HT1080 (cell line): ENCODE measurements around the gene SIRPB2. TPM values are rescaled to one million over a fixed set of nuclear protein-coding genes. Genes with fewer than 3 reads are reported as not detected.
A peak's percentile ranks its signal among the peaks of the same experiment; 100 is the strongest.

ENCODE experiments used
- DNase-seq: peaks from one replicate; pipeline ENCODE4 v3.0.0-alpha.2; 2015; ENCODE audit warnings: low read depth
- polyA plus RNA-seq, 2 experiments: library from polyadenylated mRNA; depleted of rRNA; stranded (reverse); fragments of >200 nt; gene quantifications; 2 replicates each; pipeline ENCODE4 v1.2.3, GENCODE V29; 2015
- total RNA-seq: library from RNA; depleted of rRNA; stranded (reverse); fragments of >200 nt; shearing (Covaris generic); gene quantifications from 2 replicates; pipeline ENCODE4 v1.2.3, GENCODE V29; 2014; rRNA removed

Gene SIRPB2
- not detected in 2 replicates for total RNA-seq
- not detected in 2 replicates for polyA plus RNA-seq (2015; cell fraction: cytosol; rRNA removed)
- polyA plus RNA-seq (2015; cell fraction: nucleus; rRNA removed) = not detected in 2 replicates

DNA sequence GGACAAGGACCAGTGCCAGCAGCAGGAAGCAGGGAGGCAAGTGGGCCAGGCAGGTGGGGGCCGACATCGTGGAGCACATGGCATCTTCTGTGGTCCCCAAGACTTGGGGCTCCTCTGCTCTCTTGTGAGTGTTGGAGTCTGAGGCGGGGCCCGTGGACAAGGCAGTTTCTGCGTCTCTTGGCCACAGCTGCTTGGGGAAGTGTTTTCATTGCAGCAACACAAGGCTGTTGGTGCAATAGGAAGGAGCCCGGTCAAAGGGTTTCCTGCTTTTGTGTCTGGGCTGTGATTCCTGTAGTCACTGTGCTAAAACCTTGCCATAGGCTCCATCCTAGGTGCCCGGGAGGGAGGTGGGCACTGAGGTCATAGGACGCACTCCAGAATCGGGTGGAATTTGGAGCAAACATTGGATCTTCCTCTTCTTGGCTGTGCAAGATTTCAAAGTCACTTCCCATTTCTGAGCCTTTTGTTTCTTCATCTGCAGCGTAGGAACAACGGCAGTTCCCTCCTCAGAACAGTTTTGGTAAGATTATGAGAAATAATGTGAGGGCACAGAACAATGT, at the start of gene SIRPB2:
SIRPB2 (minus strand) TSS at position 140 of the 560 bp plus-strand sequence; CDS start at position 79, 61 bp downstream.
- DNase-seq = no peak

DNA sequence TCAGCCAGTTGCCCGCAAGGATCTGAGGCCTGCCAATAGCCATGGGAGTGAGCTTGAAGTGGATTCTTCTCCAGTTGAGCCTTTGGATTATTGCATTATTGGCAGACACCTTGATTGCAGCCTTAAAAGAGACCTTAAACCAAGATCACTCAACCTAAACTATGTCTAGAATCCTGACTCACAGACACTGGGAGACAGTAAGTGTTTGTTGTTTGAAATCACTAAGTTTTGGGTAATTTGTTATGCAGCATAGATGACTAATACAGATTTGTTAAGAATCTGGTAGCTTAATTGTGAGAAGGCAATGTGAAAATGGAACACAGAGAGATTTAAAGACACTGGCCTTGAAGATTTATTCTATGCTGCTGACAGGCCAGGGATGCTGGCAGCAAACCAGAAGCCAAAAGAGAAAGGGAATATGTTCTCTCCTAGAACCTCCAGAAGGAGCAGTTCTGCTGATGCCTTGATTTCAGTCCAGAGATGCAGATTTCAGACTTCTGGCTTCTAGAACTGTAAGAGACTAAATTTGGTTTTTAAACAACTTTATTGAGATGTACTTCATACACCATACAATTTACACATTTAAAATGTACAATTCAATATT, 48.7 kb upstream of the SIRPB2 start:
- DNase-seq = no peak

DNA sequence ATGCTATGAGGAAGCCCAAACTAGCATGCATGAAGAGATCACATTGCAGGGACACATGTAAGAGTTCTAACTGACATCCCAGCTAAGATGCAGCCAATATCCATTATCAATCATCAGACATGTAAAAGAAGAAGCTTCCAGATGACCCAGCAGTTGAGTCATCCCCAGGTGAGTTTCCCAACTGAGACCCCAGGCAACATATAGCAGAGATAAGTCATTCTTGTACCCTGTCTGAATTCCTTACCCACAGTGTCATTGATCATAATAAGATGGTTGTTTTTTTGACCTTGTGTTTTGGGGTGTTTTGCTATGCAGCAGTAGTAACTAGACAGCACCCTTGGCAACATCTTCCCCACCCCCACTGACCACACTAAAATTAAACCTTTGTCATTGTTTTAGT, 47.4 kb upstream of the SIRPB2 start:
- DNase-seq = no peak

DNA sequence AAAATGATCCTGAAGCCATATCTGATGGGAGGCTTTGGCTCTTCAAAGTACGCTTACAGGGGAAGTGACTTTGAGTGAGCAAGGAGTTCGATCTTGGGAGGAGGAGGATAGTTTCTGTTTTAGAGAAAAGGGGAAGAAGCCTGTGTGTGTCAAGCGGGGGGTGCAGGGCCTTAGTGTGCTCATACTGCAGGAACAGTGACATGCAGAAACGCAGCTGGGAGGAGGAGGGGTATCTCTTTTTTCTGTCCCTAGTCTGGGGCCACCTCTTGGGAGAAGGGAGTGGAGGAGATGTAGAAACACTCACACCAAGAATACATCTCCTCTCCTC, 46.5 kb upstream of the SIRPB2 start:
- no peak for DNase-seq

DNA sequence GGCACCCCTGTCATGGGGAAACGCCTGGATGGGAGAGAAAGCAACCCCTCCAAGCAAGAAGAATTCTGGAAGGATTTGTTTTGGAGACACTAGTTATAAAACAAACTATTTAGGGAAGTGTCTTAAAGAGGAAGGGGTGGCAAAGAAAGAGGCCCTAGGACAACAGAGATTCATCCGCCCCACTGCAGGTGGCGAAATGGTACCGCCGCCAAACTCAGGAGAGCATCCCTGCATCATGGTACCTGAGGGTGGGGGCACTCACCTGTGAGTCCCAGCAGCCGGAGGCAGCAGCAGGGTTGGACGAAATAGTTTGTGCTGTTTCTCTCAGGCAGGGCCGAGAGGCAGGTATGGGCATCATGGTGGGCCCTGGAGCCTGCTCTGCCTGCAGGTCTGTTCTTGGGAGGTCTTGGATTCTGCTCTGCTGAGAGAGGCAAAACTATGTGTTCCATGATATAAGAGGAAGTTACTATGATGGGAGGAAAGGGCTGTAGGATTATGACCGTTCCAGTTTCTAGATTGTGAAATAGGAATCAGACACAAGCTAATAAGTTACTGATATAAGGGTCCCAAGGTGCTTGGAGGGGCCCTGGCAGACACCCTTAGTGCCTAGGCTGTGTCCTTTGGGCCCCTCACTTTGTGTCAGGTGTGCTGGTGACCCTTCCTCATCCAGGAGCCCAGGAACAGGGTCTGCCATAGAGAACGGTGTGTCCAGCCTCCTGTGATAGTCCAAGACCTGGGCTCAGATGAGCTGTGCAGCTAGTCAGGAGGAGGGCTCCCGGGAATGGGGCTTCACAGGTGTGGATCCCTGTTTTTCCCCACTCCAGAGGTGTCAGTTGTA, 45.9 kb upstream of the SIRPB2 start:
- DNase-seq = no peak

DNA sequence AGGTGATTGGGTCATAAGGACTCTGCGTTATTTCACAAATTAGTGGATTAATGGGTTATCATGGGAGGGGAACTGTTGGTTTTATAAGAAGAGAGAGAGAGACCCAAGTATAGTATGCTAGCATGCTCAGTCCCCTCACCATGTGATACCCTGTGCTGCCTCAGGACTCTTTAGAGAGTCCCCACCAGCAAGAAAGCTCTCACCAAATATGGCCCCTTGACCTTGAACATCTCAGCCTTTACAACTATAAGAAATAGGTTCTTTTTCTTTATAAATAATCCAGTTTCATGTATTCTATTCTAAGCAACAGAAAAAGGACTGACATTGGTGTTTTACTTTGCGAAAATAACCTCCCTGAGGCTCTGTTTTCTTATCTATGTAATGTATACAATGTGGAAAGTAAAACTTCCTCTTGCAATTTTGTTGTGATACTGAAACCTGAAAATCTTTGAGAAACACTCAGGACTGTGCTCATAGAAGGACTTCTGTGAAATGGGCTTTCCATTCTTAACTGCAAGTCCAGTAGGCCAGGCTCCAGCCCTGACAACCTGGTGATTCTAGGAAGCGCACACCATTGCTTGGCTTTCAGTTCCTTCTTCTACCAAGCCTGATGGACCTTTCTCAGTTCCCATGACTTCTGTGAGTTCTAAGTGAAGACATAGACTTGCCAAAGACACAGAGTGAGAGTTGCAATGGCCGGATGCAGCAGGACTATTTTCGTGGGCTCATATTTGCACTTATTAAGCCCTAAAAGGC, 44.4 kb upstream of the SIRPB2 start:
- DNase-seq = no peak

DNA sequence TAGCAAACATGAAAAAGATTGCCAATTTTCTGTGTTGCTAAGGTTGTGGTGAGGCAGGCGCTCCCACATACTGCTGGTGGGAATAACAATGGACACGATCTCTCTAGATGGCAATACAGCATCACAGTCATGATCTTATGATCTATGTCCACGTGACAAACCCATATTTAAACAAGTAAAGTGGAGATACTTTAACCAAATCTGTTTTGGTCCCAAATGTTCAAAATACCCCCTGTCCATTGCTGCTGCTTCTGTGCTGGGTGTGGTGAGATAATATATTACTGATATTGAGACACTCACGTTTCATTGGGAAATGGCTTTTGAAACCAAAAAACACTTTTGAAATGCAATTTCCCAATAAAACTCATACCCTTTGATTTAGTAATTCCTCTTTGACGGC, 43.3 kb upstream of the SIRPB2 start:
- DNase-seq = no peak

DNA sequence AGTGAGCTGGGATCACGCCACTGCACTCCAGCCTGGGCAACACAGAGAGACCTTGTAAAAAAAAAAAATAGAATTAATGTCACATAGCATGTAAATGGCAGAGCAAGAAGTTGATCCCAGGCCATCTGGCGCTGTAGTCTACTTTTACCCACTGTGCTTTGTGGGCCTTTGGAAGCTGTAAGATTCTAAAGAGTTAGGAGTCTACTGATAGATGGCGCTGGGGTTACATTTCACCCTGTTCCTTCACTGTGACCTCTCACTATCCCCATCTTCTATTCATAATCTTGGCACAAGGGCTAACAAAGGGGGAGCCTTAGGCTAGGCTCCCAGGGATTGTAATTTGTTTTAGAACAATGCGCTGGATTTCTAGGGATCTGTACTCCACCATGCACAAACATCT, 41.8 kb upstream of the SIRPB2 start:
- peak; percentile 31 for DNase-seq

DNA sequence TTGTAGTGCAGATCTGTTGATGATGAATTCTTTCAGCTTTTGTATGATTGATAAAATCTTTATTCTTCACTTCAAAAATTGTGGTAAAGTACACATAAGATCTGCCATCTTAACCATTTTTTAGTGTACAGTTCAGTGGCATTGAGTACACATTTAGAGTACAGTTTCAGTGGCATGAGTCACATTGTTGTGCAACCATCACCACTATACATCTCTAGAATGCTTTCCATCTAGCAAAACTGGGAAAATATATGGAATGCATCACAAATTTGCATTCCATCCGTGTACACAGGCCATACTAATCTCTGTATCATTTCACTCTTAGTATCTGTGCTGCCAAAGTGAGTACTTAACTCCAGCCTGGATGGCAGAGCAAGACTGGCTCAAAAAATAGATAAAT, 37.6 kb upstream of the SIRPB2 start:
- no peak for DNase-seq

DNA sequence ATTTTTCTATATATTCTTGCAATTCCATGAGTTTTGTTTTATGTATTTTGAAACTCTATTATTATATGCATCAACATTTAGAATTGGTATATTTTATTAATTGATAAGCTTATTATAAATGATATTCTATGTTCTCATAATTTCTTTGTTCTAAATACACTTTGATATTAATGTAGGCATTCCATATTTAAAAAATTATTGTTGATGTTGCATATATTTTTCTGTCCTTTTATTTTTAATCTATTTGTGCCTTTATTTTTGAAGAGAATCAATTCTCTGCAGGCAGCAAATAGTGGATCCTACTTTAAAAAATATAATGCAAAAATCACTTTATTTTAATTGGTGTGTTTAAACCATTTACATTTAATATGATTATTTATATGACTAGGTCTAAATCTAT, 36.7 kb upstream of the SIRPB2 start:
- DNase-seq = no peak

DNA sequence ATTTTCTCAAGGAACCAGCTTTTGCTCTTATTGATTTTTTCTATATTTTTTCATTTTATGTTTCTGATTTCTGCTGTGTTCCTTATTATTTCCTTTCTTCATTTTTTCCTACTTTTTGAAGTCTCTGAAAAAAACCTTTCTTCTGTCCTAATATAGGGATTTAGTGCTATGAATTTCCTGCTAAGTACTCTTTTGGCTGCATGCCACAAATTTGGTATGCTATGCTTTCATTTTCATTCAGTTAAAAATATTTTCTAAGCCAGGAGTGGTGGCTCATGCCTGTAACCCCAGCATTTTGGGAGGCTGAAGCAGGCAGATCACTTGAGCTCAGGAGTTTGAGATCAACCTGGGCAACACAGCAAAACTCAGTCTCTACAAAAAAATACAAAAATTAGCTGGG, 35.7 kb upstream of the SIRPB2 start:
- no peak for DNase-seq

DNA sequence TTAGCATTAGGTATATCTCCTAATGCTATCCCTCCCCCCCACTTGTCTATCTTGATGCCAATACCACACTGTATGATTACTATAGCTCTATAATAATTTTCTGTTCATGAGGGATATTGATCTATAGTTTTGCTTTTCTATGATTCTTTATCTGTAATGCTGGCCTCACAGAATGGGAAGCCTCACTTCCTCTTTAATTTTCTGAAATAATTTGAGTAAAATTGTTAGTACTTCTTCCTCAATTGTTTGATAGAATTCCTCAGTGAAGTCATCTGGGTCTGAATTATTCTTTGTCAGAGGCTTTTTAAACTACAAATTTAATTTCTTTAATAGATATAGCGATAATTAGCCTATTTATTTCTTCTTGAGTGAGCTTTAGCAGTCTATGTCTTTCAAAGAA, 35.1 kb upstream of the SIRPB2 start:
- no peak for DNase-seq

DNA sequence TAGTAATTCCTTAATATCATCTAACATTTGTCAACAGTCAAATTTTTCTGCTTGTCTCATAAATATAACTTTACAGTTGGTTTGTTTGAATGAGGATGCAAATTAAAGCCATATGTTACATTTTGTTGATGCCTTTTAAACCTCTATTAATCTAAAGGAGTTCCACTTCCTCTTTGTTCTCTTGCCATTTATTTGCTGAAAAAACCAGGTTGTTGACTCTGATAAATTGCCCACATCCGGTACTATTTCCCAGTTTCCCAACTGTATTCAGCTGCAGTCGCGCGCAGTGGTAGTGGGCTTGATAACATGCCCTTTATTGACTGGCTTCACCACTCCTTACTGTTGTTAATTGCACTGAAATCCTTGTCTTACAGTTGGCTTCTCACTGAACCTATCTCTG, 32.8 kb upstream of the SIRPB2 start:
- DNase-seq = no peak

DNA sequence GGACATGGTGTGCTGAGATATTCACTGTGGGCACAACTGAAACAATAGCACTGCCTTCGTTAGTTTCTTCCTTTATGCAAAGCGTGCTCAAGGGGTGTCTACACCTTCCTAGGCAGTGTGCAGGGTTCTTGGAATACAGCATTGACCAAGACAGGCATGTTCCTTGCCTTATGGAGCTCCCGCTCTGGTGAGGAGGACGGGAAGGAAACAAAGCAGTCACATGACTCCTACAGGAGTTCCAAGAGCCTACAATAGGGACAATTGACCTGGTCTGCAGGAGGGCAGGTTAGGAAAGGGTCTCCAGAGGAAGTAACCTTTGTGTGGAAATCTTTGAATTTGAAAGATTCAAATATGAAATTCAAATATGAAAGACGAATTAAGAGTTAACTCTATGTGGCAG, 25.8 kb upstream of the SIRPB2 start:
- no peak for DNase-seq

DNA sequence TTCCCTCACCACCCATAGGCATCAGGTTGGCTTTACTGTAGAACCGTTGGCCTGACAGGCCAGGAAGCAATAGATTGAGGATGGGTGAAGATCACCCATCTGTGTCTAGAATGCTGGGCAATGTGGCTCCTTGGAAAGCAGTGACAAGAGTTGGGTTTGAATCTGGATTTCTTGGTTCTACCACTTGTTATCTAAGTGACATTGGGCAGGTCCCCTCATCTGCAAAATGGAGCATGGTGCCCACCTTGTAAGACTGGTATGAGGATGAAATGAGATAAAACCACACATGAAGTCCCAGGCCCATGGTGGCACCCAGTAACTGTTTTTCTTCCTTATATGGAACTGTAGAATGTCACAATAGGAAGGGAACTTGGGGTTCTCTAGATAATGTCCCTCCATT, 22.6 kb upstream of the SIRPB2 start:
- DNase-seq = no peak

DNA sequence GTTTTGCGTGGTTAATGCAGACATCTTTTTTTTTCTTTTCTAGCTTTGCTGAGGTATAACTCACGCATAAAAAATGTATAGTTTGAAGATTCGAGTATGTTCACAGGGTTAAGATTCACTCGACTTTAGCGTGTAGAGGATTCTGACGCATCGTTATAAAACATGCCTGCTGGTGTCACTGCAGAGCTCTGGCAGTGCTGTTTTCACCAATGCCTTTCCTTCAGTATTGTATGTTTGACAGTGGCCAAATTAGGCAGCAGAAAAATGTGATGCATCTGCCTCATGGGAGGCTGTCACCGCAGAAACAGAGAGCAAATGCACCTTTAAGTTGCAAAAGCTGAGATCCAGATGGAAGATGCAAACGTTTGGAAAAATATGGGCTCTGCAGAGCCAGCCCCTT, 18.0 kb upstream of the SIRPB2 start:
- peak; percentile 37 for DNase-seq

DNA sequence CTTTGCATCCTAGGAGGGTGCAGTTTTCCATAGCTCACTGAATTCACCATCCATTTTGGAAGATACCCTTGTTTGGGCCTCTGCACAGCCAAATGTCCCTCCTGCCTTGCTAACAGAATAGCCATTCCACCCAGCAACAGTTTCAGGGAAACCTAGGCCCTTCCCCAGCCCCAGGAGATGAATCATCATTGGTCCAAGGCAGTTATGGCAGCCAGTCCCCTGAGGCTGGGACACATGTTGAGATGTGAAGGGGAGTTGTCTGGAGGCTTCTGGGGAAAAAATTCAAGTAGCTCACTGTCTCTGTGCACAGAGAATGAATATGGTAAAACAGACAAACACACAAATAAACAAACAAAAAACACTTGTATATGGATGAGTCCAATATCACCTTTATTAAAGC, 17.4 kb upstream of the SIRPB2 start:
- no peak for DNase-seq

DNA sequence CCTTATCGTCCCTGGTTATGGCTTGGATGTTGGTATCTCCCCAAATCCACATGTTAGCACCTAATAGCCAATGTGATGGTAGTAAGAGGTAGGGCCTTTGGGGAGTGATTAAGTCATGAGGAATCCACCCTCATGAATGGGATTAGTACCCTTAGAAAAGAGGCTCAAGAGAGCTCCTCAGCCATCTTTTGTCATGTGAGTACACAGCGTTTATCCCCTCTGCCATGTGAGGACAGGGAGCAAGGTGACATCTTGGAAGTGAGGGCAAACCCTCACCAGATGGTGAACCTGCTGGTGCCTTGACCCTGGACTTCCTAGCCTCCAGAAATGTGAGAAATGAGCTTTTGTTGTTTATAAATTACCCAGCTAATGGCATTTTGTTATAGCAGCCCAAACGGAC, 16.1 kb upstream of the SIRPB2 start:
- no peak for DNase-seq

DNA sequence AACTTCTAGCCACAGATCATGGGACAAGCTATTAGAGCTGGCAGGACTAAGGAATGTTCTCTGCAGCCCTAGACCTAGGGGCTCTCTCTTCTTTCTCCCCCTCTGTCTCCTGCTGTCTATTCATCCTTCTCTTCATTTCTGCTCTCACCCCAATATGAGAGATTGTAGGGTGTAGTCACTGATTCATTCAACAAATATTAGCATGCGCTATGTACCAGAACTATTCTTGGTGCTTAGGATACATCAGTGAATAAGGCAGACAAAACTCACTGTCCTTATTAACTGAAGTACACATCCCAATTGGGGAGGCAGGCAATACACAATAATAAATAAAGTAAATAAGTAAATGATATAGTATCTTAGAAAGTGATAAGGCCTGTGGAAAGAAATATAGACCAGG, 14.7 kb upstream of the SIRPB2 start:
- DNase-seq = no peak

DNA sequence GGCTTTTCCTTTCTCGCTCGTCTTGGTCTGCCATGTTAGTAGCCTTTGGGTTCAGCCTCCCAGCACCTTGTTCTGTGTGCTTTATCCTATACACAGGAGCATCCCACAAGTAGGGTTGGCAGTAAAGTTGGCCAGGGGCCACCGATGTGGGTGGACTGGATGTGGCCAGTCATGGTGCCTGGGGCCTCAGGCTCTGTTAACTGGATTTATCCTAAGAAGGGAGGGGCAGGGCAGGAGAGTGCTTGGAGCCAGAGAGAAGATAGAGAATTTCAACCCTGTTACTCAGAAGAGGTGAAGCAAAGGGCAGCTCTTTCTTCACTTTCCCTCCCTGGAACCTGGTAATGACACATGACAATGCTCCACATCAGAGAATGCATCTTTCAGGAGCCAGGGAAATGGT, 14.1 kb upstream of the SIRPB2 start:
- no peak for DNase-seq

DNA sequence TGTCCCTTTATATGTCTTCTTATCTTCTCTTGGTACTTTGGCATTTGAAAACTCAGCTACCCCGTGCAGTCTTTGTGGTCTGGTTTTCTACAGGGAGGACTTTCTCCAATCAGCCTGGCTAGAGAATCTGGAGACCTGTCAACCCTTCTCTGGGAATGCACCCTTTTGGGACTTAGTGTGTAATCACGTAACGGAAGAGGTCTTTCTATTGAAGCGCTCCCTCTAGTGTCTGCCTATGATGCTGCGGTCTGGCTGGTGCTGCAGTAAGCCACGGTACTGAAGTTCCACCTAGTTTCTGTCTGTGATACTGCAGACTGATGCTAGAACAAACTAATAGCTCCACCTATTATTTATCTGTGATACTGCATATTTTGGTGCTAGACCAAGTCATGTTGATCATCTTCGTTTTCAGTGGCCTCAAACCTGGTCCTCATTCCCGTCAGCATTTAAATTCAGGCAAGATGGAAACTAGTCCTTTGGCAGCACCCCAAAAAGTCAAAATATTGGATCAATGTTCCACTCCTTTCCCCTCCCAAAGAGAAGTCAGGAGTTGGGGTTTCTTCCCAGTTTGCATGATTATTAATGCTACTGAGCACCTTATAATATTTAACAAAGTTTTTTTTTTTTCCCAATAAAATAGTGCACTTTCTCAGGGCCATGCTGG, 12.5 kb upstream of the SIRPB2 start:
- DNase-seq = peak; percentile 87
